ENCODE measurements around the gene PRRC2B.

PRRC2B gene

GRCh38 chr9:131410044-131410491 lies 16.2 kb downstream of the PRRC2B start:
- DNase-seq, result peak; percentile 77

- DNase-seq, result no peak
Observed at GRCh38 chr9:131411719-131412681, 18.1 kb downstream of the PRRC2B start.

- no peak for DNase-seq
Observed at GRCh38 chr9:131416509-131416908, 22.6 kb downstream of the PRRC2B start.

- DNase-seq, result no peak
Observed at GRCh38 chr9:131417264-131418142, 23.6 kb downstream of the PRRC2B start.

GRCh38 chr9:131418143-131419025 lies 24.5 kb downstream of the PRRC2B start:
- DNase-seq, result peak; percentile 47

GRCh38 chr9:131419026-131419614 lies 25.2 kb downstream of the PRRC2B start:
- DNase-seq, result no peak

- DNase-seq, result no peak
Observed at GRCh38 chr9:131419716-131420115, 25.8 kb downstream of the PRRC2B start.

- no peak for DNase-seq
Observed at GRCh38 chr9:131420980-131421624, 27.2 kb downstream of the PRRC2B start.

GRCh38 chr9:131421691-131422090 lies 27.8 kb downstream of the PRRC2B start:
- DNase-seq, result no peak

- DNase-seq, result no peak
Observed at GRCh38 chr9:131422241-131422792, 28.4 kb downstream of the PRRC2B start.

GRCh38 chr9:131423171-131423581 lies 29.3 kb downstream of the PRRC2B start:
- peak; percentile 84 for DNase-seq

- DNase-seq, result no peak
Observed at GRCh38 chr9:131426545-131426944, 32.7 kb downstream of the PRRC2B start.

GRCh38 chr9:131429121-131430012 lies 35.5 kb downstream of the PRRC2B start:
- no peak for DNase-seq

- no peak for DNase-seq
Observed at GRCh38 chr9:131432050-131432449, 38.2 kb downstream of the PRRC2B start.

GRCh38 chr9:131432597-131433301 lies 38.9 kb downstream of the PRRC2B start:
- no peak for DNase-seq

GRCh38 chr9:131433302-131433854 lies 39.5 kb downstream of the PRRC2B start:
- DNase-seq, result no peak

GRCh38 chr9:131434673-131435072 lies 40.8 kb downstream of the PRRC2B start:
- DNase-seq, result no peak

GRCh38 chr9:131436376-131436775 lies 42.5 kb downstream of the PRRC2B start:
- DNase-seq, result no peak

GRCh38 chr9:131436865-131437271 lies 43.0 kb downstream of the PRRC2B start:
- no peak for DNase-seq

All from NCI-H2171 (cell line).